Heart left ventricle (tissue), 13 donors: ENCODE results near the gene NTM.

Experiments
- CTCF ChIP-seq, 12 donors: fragments of 200-600 bp; sonication (generic) in 4 of 12; IDR thresholded peaks; one replicate each; pipeline versions ENCODE4 v1.5.0 to v1.8.0; 2018 to 2022; ENCODE audit warnings: antibody characterized with exemption in 12 of 12, mild to moderate bottlenecking in 5 of 12
- POLR2A ChIP-seq, 2 donors: fragments of 450-650 bp; IDR thresholded peaks; one replicate each; pipeline ENCODE4 v1.6.1; 2017; ENCODE audit warnings: antibody characterized with exemption in 2 of 2, mild to moderate bottlenecking in 2 of 2, moderate library complexity in 2 of 2
- donor health status: ischemic (EF 13 %, LVEDD 7.1; RV severe dilation, severe dysfunction).
- donor health status: DM: no; HTN: yes; CAD: no.
- donor health status: DM: no; HTN: no; CAD: no.
- donor health status: ischemic (EF 25% LVEDD 6.9; RV normal size, moderate dysfunction).
- donor health status: ischemic (EF 25% LVEDD 5.7; RV mildly dilated, moderate dysfunction).
- donor health status: ischemic (EF 35%, LVEDD 5.7; RV mildly dilated, moderate dysfunction).
- donor health status: nonischemic (EF 11% LVEDD 7.7; RV severe dilation, severe dysfunction).
- donor health status: DM: yes; HTN: yes; CAD: no.
- donor health status: PGD.
- donor health status: ischemic (EF 29% LVEDD 5.4; RV normal size, mild dysfunction).
- donor health status: nonischemic (EF 23%, LVEDD 6.1; RV moderate dilation, normal function).

- TF ChIP-seq CTCF (IDR thresholded peaks at IDR 0.05): no peak
- TF ChIP-seq POLR2A (IDR thresholded peaks at IDR 0.05): no peak
Measured at GRCh38 chr11:131737357-131737756, 366.9 kb downstream of the NTM start.
